Osteoblast (primary cell): ENCODE results near the gene ASIP. TPM values are rescaled to one million over a fixed set of nuclear protein-coding genes. Genes with fewer than 3 reads are reported as not detected.
"Not testable (repeated sequence)": the region's sequence is repeated elsewhere in the genome, so short reads cannot be mapped to it uniquely, and the experiment has no call there.

ENCODE experiments used
- DNase-seq: peaks from one replicate; pipeline ENCODE4 v3.0.0; 2011; ENCODE audit warnings: low spot score, mixed read lengths; ENCODE audit not compliant: insufficient read length; ENCODE audit errors: missing footprints
- H2AFZ ChIP-seq: 2 replicates; pipeline ENCODE4 v1.6.0; 2011; ENCODE audit warnings: mild to moderate bottlenecking, low read length
- H3K27ac ChIP-seq: 2 replicates; pipeline ENCODE4 v1.5.1; 2011; ENCODE audit warnings: mild to moderate bottlenecking, low read depth, low read length, moderate library complexity
- H3K27me3 ChIP-seq: 2 replicates; pipeline ENCODE4 v1.6.0; 2012; ENCODE audit warnings: mild to moderate bottlenecking, control low read depth, inconsistent platforms, low read length, moderate library complexity; ENCODE audit not compliant: insufficient read depth
- H3K36me3 ChIP-seq: 2 replicates; pipeline ENCODE4 v1.5.1; 2011; ENCODE audit warnings: mild to moderate bottlenecking, low read length, control low read depth, moderate library complexity; ENCODE audit not compliant: insufficient read depth
- H3K4me1 ChIP-seq: 2 replicates; pipeline ENCODE4 v1.5.1; 2011; ENCODE audit warnings: mild to moderate bottlenecking, low read length, control low read depth, moderate library complexity; ENCODE audit not compliant: insufficient read depth
- H3K4me2 ChIP-seq: 2 replicates; pipeline ENCODE4 v1.6.0; 2011; ENCODE audit warnings: mild to moderate bottlenecking, low read length; ENCODE audit not compliant: insufficient read depth
- H3K4me3 ChIP-seq: fragments of 200-600 bp; sonication (generic); 3 replicates; pipeline ENCODE4 v1.5.1; 2012; ENCODE audit warnings: mild to moderate bottlenecking, low read length, inconsistent platforms; ENCODE audit not compliant: insufficient read depth
- H3K79me2 ChIP-seq: 2 replicates; pipeline ENCODE4 v1.6.0; 2012; ENCODE audit warnings: mild to moderate bottlenecking, low read length, control low read depth, inconsistent platforms; ENCODE audit not compliant: insufficient read depth
- H3K9me3 ChIP-seq: 2 replicates; pipeline ENCODE4 v1.5.1; 2011; ENCODE audit warnings: low read depth, low read length, control low read depth
- H4K20me1 ChIP-seq: 2 replicates; pipeline ENCODE4 v1.6.0; 2012; ENCODE audit warnings: mild to moderate bottlenecking, low read length, control low read depth; ENCODE audit not compliant: insufficient read depth
- CTCF ChIP-seq: IDR thresholded peaks from 2 replicates; pipeline ENCODE4 v1.5.1; 2011; ENCODE audit warnings: mild to moderate bottlenecking, low read depth, low read length, moderate library complexity; ENCODE audit errors: extremely low read depth
- total RNA-seq: library from RNA; depleted of rRNA; stranded (reverse); fragments of >200 nt; gene quantifications from 2 replicates; pipeline ENCODE4 v1.2.3, GENCODE V29; 2012

ASIP gene
- total RNA-seq, 1 donor, result not detected

- Histone ChIP-seq H3K4me2 (no peak overlapping the region), H3K27ac (no peak overlapping the region), H3K9me3 (no peaks in the 10 kb centered on the region), H3K4me3 (no peak overlapping the region), H3K27me3 (no peaks in the 10 kb centered on the region), H3K79me2 (peaks cover 36% of the 10 kb centered on the region), H3K4me1 (no peaks in the 10 kb centered on the region), H3K36me3 (peaks cover 38% of the 10 kb centered on the region), H2AFZ (no peak overlapping the region), H4K20me1 (peaks cover 13% of the 10 kb centered on the region)
- DNase-seq, result no peak
- TF ChIP-seq CTCF, result no peak
Observed at GRCh38 chr20:34295284-34295683, 54.1 kb downstream of the ASIP start.

GRCh38 chr20:34296468-34296867 is 55.2 kb downstream of the ASIP start:
- TF ChIP-seq CTCF, result no peak
- Histone ChIP-seq H4K20me1 (peaks cover 13% of the 10 kb centered on the region), H3K27ac (no peak overlapping the region), H2AFZ (no peak overlapping the region), H3K36me3 (peaks cover 27% of the 10 kb centered on the region), H3K9me3 (no peaks in the 10 kb centered on the region), H3K4me3 (no peak overlapping the region), H3K4me1 (peaks cover 5% of the 10 kb centered on the region), H3K79me2 (peaks cover 48% of the 10 kb centered on the region), H3K4me2 (no peak overlapping the region), H3K27me3 (no peaks in the 10 kb centered on the region)
- DNase-seq, result peak; percentile 51

GRCh38 chr20:34298294-34298784 is 57.1 kb downstream of the ASIP start:
- not testable (repeated sequence) for H2AFZ ChIP-seq, H3K4me2 ChIP-seq, H3K9me3 ChIP-seq, H3K4me3 ChIP-seq, H3K27ac ChIP-seq, H3K27me3 ChIP-seq, DNase-seq
- peak; percentile 12 for TF ChIP-seq CTCF
- Histone ChIP-seq H3K79me2 (peaks cover 61% of the 10 kb centered on the region), H4K20me1 (peaks cover 13% of the 10 kb centered on the region), H3K36me3 (peaks cover 11% of the 10 kb centered on the region), H3K4me1 (peaks cover 13% of the 10 kb centered on the region)

GRCh38 chr20:34299556-34300255 is 58.5 kb downstream of the ASIP start:
- H3K79me2 ChIP-seq, result peaks cover 61% of the 10 kb centered on the region
- TF ChIP-seq CTCF, result no peak
- no peak overlapping the region for H3K4me2 ChIP-seq
- no peaks in the 10 kb centered on the region for H3K9me3 ChIP-seq
- no peak overlapping the region for H3K27ac ChIP-seq
- H3K36me3 ChIP-seq, result peaks cover 3% of the 10 kb centered on the region
- no peaks in the 10 kb centered on the region for H3K27me3 ChIP-seq
- H3K4me3 ChIP-seq, result no peak overlapping the region
- peaks cover 13% of the 10 kb centered on the region for H3K4me1 ChIP-seq
- no peak overlapping the region for H2AFZ ChIP-seq
- DNase-seq, result peak; percentile 57
- H4K20me1 ChIP-seq, result peaks cover 13% of the 10 kb centered on the region
